Spleen (tissue), 7 donors: Measurements from ENCODE around the gene EOGT.

Experiments
- CTCF ChIP-seq, 11 experiments: fragments of 200-600 bp in 7 of 11; fragments of 450-650 bp in 4 of 11; sonication (generic) in 4 of 11; IDR thresholded peaks in 8 of 11; conservative IDR thresholded peaks in 3 of 11; 1 replicate in 7 of 11; 2 replicates in 4 of 11; pipeline versions ENCODE4 v1.4.0 to v1.8.0; 2016 to 2021; ENCODE audit warnings: antibody characterized with exemption in 11 of 11, inconsistent platforms in 4 of 11, mild to moderate bottlenecking in 1 of 11
- POLR2AphosphoS5 ChIP-seq, 3 donors: sonication (generic); formaldehyde crosslinking; IDR thresholded peaks; one replicate each; pipeline ENCODE4 v1.5.1; 2017; ENCODE audit warnings: antibody characterized with exemption in 3 of 3
- donor health status: DM: no; HTN: no; CAD: no; lungs with moderate emphysema.
- donor health status: DM: no; HTN: no; CAD: no.
- donor health status: DM: no; HTN: no; CAD: no.

GRCh38 chr3:68941055-68941454 lies 72.4 kb downstream of the EOGT start:
- TF ChIP-seq CTCF (IDR thresholded peaks at IDR 0.05 in 8 of 11, conservative IDR thresholded peaks at IDR 0.05 in 3 of 11), result no peak
- no peak for TF ChIP-seq POLR2AphosphoS5 (IDR thresholded peaks at IDR 0.05)
